MM.1S (cell line): Measurements from ENCODE around the gene PKMYT1.

Experiments used
- DNase-seq: peaks from one replicate; pipeline ENCODE4 v3.0.0-alpha.2; 2015
- H2AFZ ChIP-seq: fragments of 300-600 bp; sonication (generic); 2 replicates; pipeline ENCODE4 v1.6.0; 2016; ENCODE audit warnings: antibody characterized with exemption, low read length
- H3F3A ChIP-seq: fragments of 300-600 bp; sonication (generic); 2 replicates; pipeline ENCODE4 v1.6.1; 2016; ENCODE audit warnings: mild to moderate bottlenecking, antibody characterized with exemption, low read length, moderate library complexity, mixed read lengths; ENCODE audit not compliant: insufficient read depth
- H3K27ac ChIP-seq: fragments of 300-600 bp; sonication (generic); 2 replicates; pipeline ENCODE4 v1.5.1; 2016; ENCODE audit warnings: mild to moderate bottlenecking, low read length
- H3K27me3 ChIP-seq: fragments of 300-600 bp; sonication (generic); replicated peaks from 2 replicates; pipeline ENCODE4 v1.6.0; 2016; ENCODE audit warnings: low read length; ENCODE audit not compliant: insufficient read depth
- H3K36me3 ChIP-seq: fragments of 300-600 bp; sonication (generic); replicated peaks from 2 replicates; pipeline ENCODE4 v1.6.1; 2016; ENCODE audit warnings: mild to moderate bottlenecking, low read length, mixed read lengths; ENCODE audit not compliant: insufficient read depth
- H3K4me1 ChIP-seq: fragments of 300-600 bp; sonication (generic); 2 replicates; pipeline ENCODE4 v1.6.1; 2016; ENCODE audit warnings: low read length, mixed read lengths
- H3K4me2 ChIP-seq: fragments of 300-600 bp; sonication (generic); 2 replicates; pipeline ENCODE4 v1.6.0; 2016; ENCODE audit warnings: low read depth, low read length
- H3K4me3 ChIP-seq: fragments of 300-600 bp; sonication (generic); 2 replicates; pipeline ENCODE4 v1.5.1; 2016; ENCODE audit warnings: low read length, mixed read lengths
- H3K79me2 ChIP-seq: fragments of 300-600 bp; sonication (generic); 2 replicates; pipeline ENCODE4 v1.6.1; 2016; ENCODE audit warnings: mixed run types, low read length, mixed read lengths
- H3K9ac ChIP-seq: fragments of 300-600 bp; sonication (generic); 2 replicates; pipeline ENCODE4 v1.6.1; 2016; ENCODE audit warnings: low read length, mixed read lengths
- H3K9me2 ChIP-seq: fragments of 300-600 bp; sonication (generic); replicated peaks from 2 replicates; pipeline ENCODE4 v1.6.1; 2016; ENCODE audit warnings: mild to moderate bottlenecking, low read length, mixed read lengths; ENCODE audit not compliant: insufficient read depth
- H3K9me3 ChIP-seq: fragments of 300-600 bp; sonication (generic); replicated peaks from 2 replicates; pipeline ENCODE4 v1.6.1; 2016; ENCODE audit warnings: mild to moderate bottlenecking, low read length, mixed read lengths; ENCODE audit not compliant: insufficient read depth
- H4K20me1 ChIP-seq: fragments of 300-600 bp; sonication (generic); 2 replicates; pipeline ENCODE4 v1.6.1; 2016; ENCODE audit warnings: mild to moderate bottlenecking, low read length, moderate library complexity, mixed read lengths; ENCODE audit not compliant: insufficient read depth
- CTCF ChIP-seq: fragments of 300-600 bp; sonication (generic); IDR thresholded peaks from 2 replicates; pipeline ENCODE4 v1.5.1; 2016; ENCODE audit warnings: antibody characterized with exemption, low read length, mixed read lengths
- EZH2 ChIP-seq: fragments of 300-600 bp; sonication (generic); optimal IDR thresholded peaks from 2 replicates; pipeline ENCODE3; 2017; ENCODE audit warnings: low read depth, mild to moderate bottlenecking, antibody characterized with exemption, low read length, mixed read lengths
- EZH2phosphoT487 ChIP-seq: fragments of 300-600 bp; sonication (generic); IDR thresholded peaks from 2 replicates; pipeline ENCODE4 v1.6.1; 2018; ENCODE audit warnings: antibody characterized with exemption, low read length

PKMYT1 gene

DNA sequence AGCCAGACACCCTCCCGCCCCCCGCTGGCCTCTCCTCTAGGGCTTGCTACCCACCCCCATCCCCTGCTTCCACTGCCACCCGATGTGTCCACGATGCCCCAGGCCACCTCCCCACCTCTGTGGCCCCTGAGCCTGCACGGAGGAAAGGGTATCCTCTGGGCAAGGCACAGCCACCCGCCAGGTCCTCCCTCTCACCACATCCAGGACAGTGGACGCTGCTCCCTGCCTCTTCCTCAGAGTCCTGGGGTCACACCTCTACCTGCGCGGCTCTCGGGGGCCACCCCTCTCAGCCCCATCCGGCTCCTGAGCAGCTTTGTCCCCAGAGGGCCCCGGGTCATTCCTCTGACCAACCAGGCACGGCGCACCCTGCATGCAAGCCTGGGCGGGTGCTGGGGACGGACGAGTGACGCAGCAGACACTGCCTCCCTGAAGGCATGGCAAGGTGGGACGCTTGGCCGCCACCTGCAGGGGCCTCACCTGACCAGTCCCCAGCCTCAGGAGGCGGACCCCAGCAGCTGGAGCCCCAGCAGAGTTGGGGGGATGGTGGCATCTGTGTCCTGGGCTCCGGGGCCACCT, 43.7 kb downstream of the PKMYT1 start:
- H3F3A ChIP-seq: no peaks in the 10 kb centered on the region
- H3K4me2 ChIP-seq: no peak overlapping the region
- H3K79me2 ChIP-seq: no peaks in the 10 kb centered on the region
- no peaks in the 10 kb centered on the region for H4K20me1 ChIP-seq
- no peak for DNase-seq
- no peak overlapping the region for H3K27ac ChIP-seq
- no peaks in the 10 kb centered on the region for H3K9me3 ChIP-seq
- H2AFZ ChIP-seq: no peak overlapping the region
- no peak overlapping the region for H3K9ac ChIP-seq
- H3K4me3 ChIP-seq: no peak overlapping the region
- H3K27me3 ChIP-seq: no peaks in the 10 kb centered on the region
- TF ChIP-seq EZH2phosphoT487: no peak
- TF ChIP-seq CTCF: no peak
- TF ChIP-seq EZH2: no peak
- no peaks in the 10 kb centered on the region for H3K9me2 ChIP-seq
- H3K36me3 ChIP-seq: no peaks in the 10 kb centered on the region; the same call in 1 of the 2 replicates
- H3K4me1 ChIP-seq: no peaks in the 10 kb centered on the region

DNA sequence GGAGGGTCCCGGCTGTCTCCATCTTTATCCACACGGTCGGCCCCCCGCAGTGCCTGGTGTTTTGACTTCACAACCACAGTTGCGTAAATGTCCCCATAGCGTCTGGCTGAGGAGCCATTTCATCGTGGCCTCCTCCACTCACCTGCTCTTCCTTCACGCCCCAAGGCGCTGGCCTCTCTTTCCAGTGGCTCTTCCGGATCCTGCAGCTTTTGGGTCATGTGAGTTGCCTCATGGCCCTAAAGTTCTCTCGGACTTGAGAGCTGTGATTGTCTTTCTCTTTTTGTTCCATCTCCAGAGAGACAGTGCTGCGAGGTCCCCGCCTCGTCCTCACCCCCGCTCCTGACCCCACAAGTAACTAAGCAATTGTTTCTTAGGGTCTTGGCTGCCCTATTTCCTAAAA, 45.8 kb downstream of the PKMYT1 start:
- H3F3A ChIP-seq: no peaks in the 10 kb centered on the region
- no peaks in the 10 kb centered on the region for H3K27me3 ChIP-seq
- no peak overlapping the region for H2AFZ ChIP-seq
- H3K9ac ChIP-seq: no peak overlapping the region
- no peak for TF ChIP-seq CTCF
- no peak for TF ChIP-seq EZH2
- TF ChIP-seq EZH2phosphoT487: no peak
- H4K20me1 ChIP-seq: no peaks in the 10 kb centered on the region
- H3K79me2 ChIP-seq: no peaks in the 10 kb centered on the region
- H3K4me1 ChIP-seq: no peaks in the 10 kb centered on the region
- no peaks in the 10 kb centered on the region for H3K9me2 ChIP-seq
- DNase-seq: no peak
- no peak overlapping the region for H3K4me3 ChIP-seq
- no peak overlapping the region for H3K27ac ChIP-seq
- no peaks in the 10 kb centered on the region for H3K36me3 ChIP-seq
- no peak overlapping the region for H3K4me2 ChIP-seq
- no peaks in the 10 kb centered on the region for H3K9me3 ChIP-seq

DNA sequence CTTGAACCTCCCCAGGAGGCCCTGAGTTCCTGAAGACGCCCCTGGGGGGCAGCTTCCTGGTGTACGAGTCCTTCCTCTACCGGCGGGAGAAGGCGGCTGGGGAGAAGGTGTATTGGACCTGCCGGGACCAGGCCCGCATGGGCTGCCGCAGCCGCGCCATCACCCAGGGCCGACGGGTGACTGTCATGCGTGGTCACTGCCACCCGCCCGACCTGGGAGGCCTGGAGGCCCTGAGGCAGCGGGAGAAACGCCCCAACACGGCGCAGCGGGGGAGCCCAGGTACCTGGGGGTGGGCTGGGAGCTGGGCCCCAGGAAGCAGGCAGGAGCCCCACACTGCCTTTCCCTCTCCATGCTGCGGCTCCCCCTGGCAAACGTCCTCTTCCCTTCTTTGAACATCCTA, 46.5 kb downstream of the PKMYT1 start:
- H3K4me3 ChIP-seq: no peak overlapping the region
- no peak overlapping the region for H3K9ac ChIP-seq
- no peaks in the 10 kb centered on the region for H3K27me3 ChIP-seq
- no peaks in the 10 kb centered on the region for H3F3A ChIP-seq
- DNase-seq: no peak
- H4K20me1 ChIP-seq: no peaks in the 10 kb centered on the region
- no peak overlapping the region for H2AFZ ChIP-seq
- H3K9me2 ChIP-seq: no peaks in the 10 kb centered on the region
- no peaks in the 10 kb centered on the region for H3K9me3 ChIP-seq
- no peak overlapping the region for H3K4me2 ChIP-seq
- no peaks in the 10 kb centered on the region for H3K36me3 ChIP-seq
- no peak for TF ChIP-seq EZH2
- no peak for TF ChIP-seq CTCF
- no peak for TF ChIP-seq EZH2phosphoT487
- no peak overlapping the region for H3K27ac ChIP-seq
- H3K4me1 ChIP-seq: no peaks in the 10 kb centered on the region
- no peaks in the 10 kb centered on the region for H3K79me2 ChIP-seq
